Skin epidermis (tissue), 12 donors: ENCODE data around the gene C5orf47.
A peak's percentile ranks its signal among the peaks of the same experiment; 100 is the strongest.

ENCODE experiments used
- H3K27ac ChIP-seq, 21 experiments: fragments of 200-600 bp; sonication (generic) in 11 of 21; one replicate each; pipeline ENCODE4 v1.5.0; 2020; ENCODE audit warnings: mild to moderate bottlenecking in 3 of 21, inconsistent platforms in 2 of 21, moderate library complexity in 2 of 21
- H3K4me3 ChIP-seq, 7 experiments: fragments of 200-600 bp; sonication (generic) in 2 of 7; one replicate each; pipeline ENCODE4 v1.5.0; 2020; ENCODE audit warnings: inconsistent platforms in 2 of 7, mild to moderate bottlenecking in 2 of 7, moderate library complexity in 1 of 7

The C5orf47 gene

GRCh38 chr5:173988554-173989431, at the start of gene C5orf47:
TSS of gene C5orf47 (plus strand) at chr5:173989170. CDS start at chr5:173989264, 94 bp downstream.
- no peak within 1 kb of the TSS for H3K27ac ChIP-seq

GRCh38 chr5:173940269-173940668, 48.7 kb upstream of the C5orf47 start:
- H3K4me3 ChIP-seq, result no peak overlapping the region
- no peak overlapping the region for H3K27ac ChIP-seq

More at GRCh38 chr5:173988554-173989431, at the start of gene C5orf47:
- no peak within 1 kb of the TSS for H3K4me3 ChIP-seq

GRCh38 chr5:173941102-173941501, 47.9 kb upstream of the C5orf47 start:
- peak overlapping the region in 2 of 21 experiments; percentile 11 to 14 for H3K27ac ChIP-seq
- H3K4me3 ChIP-seq, result no peak overlapping the region

- peak overlapping the region in 3 of 21 experiments; percentile 9 to 17 (median 11) for H3K27ac ChIP-seq
Measured at GRCh38 chr5:173941758-173942401, 47.1 kb upstream of the C5orf47 start.

GRCh38 chr5:173944511-173944910, 44.5 kb upstream of the C5orf47 start:
- no peak overlapping the region for H3K27ac ChIP-seq

More at GRCh38 chr5:173941758-173942401, 47.1 kb upstream of the C5orf47 start:
- H3K4me3 ChIP-seq, result no peak overlapping the region

GRCh38 chr5:173945160-173945559, 43.8 kb upstream of the C5orf47 start:
- Histone ChIP-seq H3K4me3 (no peak overlapping the region), H3K27ac (no peak overlapping the region)

More at GRCh38 chr5:173944511-173944910, 44.5 kb upstream of the C5orf47 start:
- no peak overlapping the region for H3K4me3 ChIP-seq

- Histone ChIP-seq H3K27ac (no peak overlapping the region), H3K4me3 (no peak overlapping the region)
Measured at GRCh38 chr5:173946323-173946722, 42.6 kb upstream of the C5orf47 start.

GRCh38 chr5:173950829-173951228, 38.1 kb upstream of the C5orf47 start:
- no peak overlapping the region for H3K4me3 ChIP-seq
- no peak overlapping the region for H3K27ac ChIP-seq

GRCh38 chr5:173953528-173954090, 35.4 kb upstream of the C5orf47 start:
- Histone ChIP-seq H3K4me3 (no peak overlapping the region), H3K27ac (no peak overlapping the region)

- Histone ChIP-seq H3K4me3 (no peak overlapping the region), H3K27ac (peak overlapping the region in 3 of 21 experiments; percentile 3 to 50 (median 18))
Measured at GRCh38 chr5:173954671-173955521, 34.1 kb upstream of the C5orf47 start.

GRCh38 chr5:173960986-173961385, 28.0 kb upstream of the C5orf47 start:
- Histone ChIP-seq H3K4me3 (no peak overlapping the region), H3K27ac (no peak overlapping the region)

- no peak overlapping the region for H3K27ac ChIP-seq
Measured at GRCh38 chr5:173961418-173961817, 27.6 kb upstream of the C5orf47 start.

GRCh38 chr5:173962436-173962972, 26.5 kb upstream of the C5orf47 start:
- no peak overlapping the region for H3K4me3 ChIP-seq

More at GRCh38 chr5:173961418-173961817, 27.6 kb upstream of the C5orf47 start:
- no peak overlapping the region for H3K4me3 ChIP-seq

GRCh38 chr5:173963182-173963838, 25.7 kb upstream of the C5orf47 start:
- peak overlapping the region; percentile 8 to 40 (median 22) for H3K4me3 ChIP-seq
- peak overlapping the region in 17 of 21 experiments; percentile 14 to 76 (median 53) for H3K27ac ChIP-seq

More at GRCh38 chr5:173962436-173962972, 26.5 kb upstream of the C5orf47 start:
- peak overlapping the region in 3 of 21 experiments; percentile 20 to 65 (median 45) for H3K27ac ChIP-seq

- Histone ChIP-seq H3K4me3 (peak overlapping the region; percentile 8 to 40 (median 22)), H3K27ac (peak overlapping the region in 17 of 21 experiments; percentile 14 to 76 (median 53))
Measured at GRCh38 chr5:173963867-173964441, 25.0 kb upstream of the C5orf47 start.

GRCh38 chr5:173964506-173964905, 24.5 kb upstream of the C5orf47 start:
- H3K4me3 ChIP-seq, result peak overlapping the region in 1 of 7 experiments; percentile 40

GRCh38 chr5:173967241-173967640, 21.7 kb upstream of the C5orf47 start:
- Histone ChIP-seq H3K27ac (no peak overlapping the region), H3K4me3 (no peak overlapping the region)

More at GRCh38 chr5:173964506-173964905, 24.5 kb upstream of the C5orf47 start:
- peak overlapping the region in 1 of 21 experiments; percentile 66 for H3K27ac ChIP-seq
